ENCODE results near the gene UNC45B. TPM values are rescaled to one million over a fixed set of nuclear protein-coding genes. Genes with fewer than 3 reads are reported as not detected.

Gene UNC45B
- total and polyA plus RNA-seq, 2 of the 8 experiments (the other 6 are each of a cell fraction or from before 2014, with no cell fraction given), result 0.06 to 0.15 TPM

GRCh38 chr17:35189291-35189690 lies 41.7 kb downstream of the UNC45B start:
- no peaks in the 10 kb centered on the region for H3K27me3 ChIP-seq (replicated peaks in 1 of 4; ENCODE audit: control insufficient read depth in 3 of 4, extremely low read depth in 1 of 4, insufficient read depth in 3 of 4, low read length in 3 of 4)
- no peak overlapping the region for H2BK5ac ChIP-seq (ENCODE audit: low read depth, low read length)
- H2AFZ ChIP-seq (ENCODE audit: low read length), result no peak overlapping the region
- no peak for FAIRE-seq
- no peak overlapping the region for H3K56ac ChIP-seq (replicated peaks; ENCODE audit: insufficient read length, low read depth, low read length)
- H2BK20ac ChIP-seq (ENCODE audit: low read length), result no peak overlapping the region
- H2BK12ac ChIP-seq (ENCODE audit: low read depth, low read length), result no peak overlapping the region
- no peak overlapping the region for H3K4ac ChIP-seq (replicated peaks; ENCODE audit: insufficient read length, low read depth, low read length)
- H3K79me2 ChIP-seq (ENCODE audit: control insufficient read depth in 1 of 2, insufficient read depth in 2 of 2, low read length in 2 of 2), result no peaks in the 10 kb centered on the region
- no peak for TF ChIP-seq NRF1 (IDR thresholded peaks at IDR 0.05; ENCODE audit: low read depth, low read length)
- no peak for TF ChIP-seq CBX8 (IDR thresholded peaks at IDR 0.05; ENCODE audit: borderline replicate concordance, low read depth, low read length)
- no peak for TF ChIP-seq RNF2 (IDR thresholded peaks at IDR 0.05; ENCODE audit: borderline replicate concordance, low read depth, low read length, missing control alignments, poor library complexity, severe bottlenecking)
- no peak for TF ChIP-seq MAX (IDR thresholded peaks at IDR 0.05)
- TF ChIP-seq SIN3A (conservative IDR thresholded peaks at IDR 0.05 in 1 of 2, IDR thresholded peaks at IDR 0.05 in 1 of 2; ENCODE audit: low read depth in 1 of 2, low read length in 2 of 2), result no peak
- TF ChIP-seq CEBPB (IDR thresholded peaks at IDR 0.05; ENCODE audit: low read depth, low read length), result no peak
- no peak for TF ChIP-seq POLR2AphosphoS5 (IDR thresholded peaks at IDR 0.05; ENCODE audit: low read depth, low read length)
- peaks cover 0 to 10% of the 10 kb centered on the region in 2 experiments; a peak in 1 of 4 replicates for H3K9me3 ChIP-seq (ENCODE audit: insufficient read depth in 2 of 2, low read depth in 1 of 2, low read length in 1 of 2)
- ChIA-PET POLR2A (ENCODE audit: partially characterized antibody) (no interaction called here), CTCF (ENCODE audit: partially characterized antibody) (no interaction called here)
- no peak overlapping the region for H3K27ac ChIP-seq (ENCODE audit: low read depth, low read length)
- H2AK5ac ChIP-seq (ENCODE audit: low read depth, low read length), result no peak overlapping the region
- H3K18ac ChIP-seq (ENCODE audit: extremely low read depth, low read length), result no peak overlapping the region
- no peak overlapping the region for H2BK120ac ChIP-seq (replicated peaks; ENCODE audit: low read depth, low read length)
- H3K36me3 ChIP-seq (ENCODE audit: control insufficient read depth in 2 of 4, insufficient read depth in 4 of 4, low read length in 3 of 4), result no peaks in the 10 kb centered on the region
- no peak overlapping the region for H4K5ac ChIP-seq (ENCODE audit: insufficient read length, low read depth, low read length)
- H4K8ac ChIP-seq (ENCODE audit: extremely low read depth, insufficient read depth, low read length), result no peak overlapping the region
- no peaks in the 10 kb centered on the region for H4K20me1 ChIP-seq (replicated peaks in 1 of 2; ENCODE audit: control insufficient read depth in 1 of 2, insufficient read depth in 2 of 2, low read length in 2 of 2)
- no peaks in the 10 kb centered on the region for H3K23me2 ChIP-seq (ENCODE audit: low read depth, low read length)
- no peak overlapping the region for H3K4me3 ChIP-seq (ENCODE audit: extremely low read depth in 1 of 4, insufficient read depth in 2 of 4, low read depth in 3 of 4, low read length in 4 of 4)
- no peak overlapping the region for H3K14ac ChIP-seq (ENCODE audit: insufficient read length)
- WGBS, 2 experiments (ENCODE audit: extremely low coverage in 1 of 2, insufficient coverage in 1 of 2, insufficient read length in 1 of 2, insufficient replicate concordance in 2 of 2, low coverage in 1 of 2, low lambda C conversion rate in 2 of 2, missing lambda C conversion rate in 1 of 2), result 74% methylated on average over 3 of the region's 3 CpGs; no CpG with 5 or more reads in 1 of the 2 experiments
- no peak overlapping the region for H2BK15ac ChIP-seq (ENCODE audit: low read length)
- no peaks in the 10 kb centered on the region for H3K79me1 ChIP-seq (ENCODE audit: low read depth, low read length)
- no peak overlapping the region for H4K91ac ChIP-seq (replicated peaks; ENCODE audit: insufficient read length, low read length)
- no peaks in the 10 kb centered on the region for H3K4me1 ChIP-seq (replicated peaks in 1 of 4; ENCODE audit: control insufficient read depth in 3 of 4, insufficient read depth in 4 of 4, low read length in 3 of 4)
- H3K9ac ChIP-seq (replicated peaks in 1 of 4; ENCODE audit: extremely low read depth in 1 of 4, low read depth in 3 of 4, low read length in 3 of 4), result no peak overlapping the region
- no peak for DNase-seq (ENCODE audit: low read depth in 1 of 2, low spot score in 2 of 2)
- H3K23ac ChIP-seq (ENCODE audit: insufficient read length), result no peak overlapping the region
- no peak overlapping the region for H3K4me2 ChIP-seq (ENCODE audit: insufficient read depth in 1 of 2, low read depth in 2 of 2, low read length in 2 of 2)
